ENCODE data around the gene FABP3. TPM values are rescaled to one million over a fixed set of nuclear protein-coding genes. Genes with fewer than 3 reads are reported as not detected.
A peak's percentile ranks its signal among the peaks of the same experiment; 100 is the strongest.

Gene FABP3
- total RNA-seq, 1 donor from 2014 or later = 30.0 TPM

GRCh38 chr1:31412732-31413404 is 40.0 kb upstream of the FABP3 start, which contains the start of gene SERINC2:
SERINC2 (plus strand) TSS chr1:31413213; CDS start chr1:31413266, 53 bp downstream.
- Mint-ChIP-seq H3K4me3 (ENCODE audit: unreplicated experiment) (peak within 1 kb of the TSS; percentile 90), H3K4me1 (ENCODE audit: unreplicated experiment) (peaks cover 3% of the 10 kb centered on the region), H3K27ac (ENCODE audit: unreplicated experiment) (peak within 1 kb of the TSS; percentile 38), H3K36me3 (ENCODE audit: unreplicated experiment) (no peaks in the 10 kb centered on the region), H3K27me3 (ENCODE audit: unreplicated experiment) (peaks cover 41% of the 10 kb centered on the region), H3K9me3 (ENCODE audit: unreplicated experiment) (no peaks in the 10 kb centered on the region)
- TF ChIP-seq CTCF (IDR thresholded peaks at IDR 0.05) = no peak
- DNase-seq (ENCODE audit: extremely low spot score, unreplicated experiment) = no peak

DNA sequence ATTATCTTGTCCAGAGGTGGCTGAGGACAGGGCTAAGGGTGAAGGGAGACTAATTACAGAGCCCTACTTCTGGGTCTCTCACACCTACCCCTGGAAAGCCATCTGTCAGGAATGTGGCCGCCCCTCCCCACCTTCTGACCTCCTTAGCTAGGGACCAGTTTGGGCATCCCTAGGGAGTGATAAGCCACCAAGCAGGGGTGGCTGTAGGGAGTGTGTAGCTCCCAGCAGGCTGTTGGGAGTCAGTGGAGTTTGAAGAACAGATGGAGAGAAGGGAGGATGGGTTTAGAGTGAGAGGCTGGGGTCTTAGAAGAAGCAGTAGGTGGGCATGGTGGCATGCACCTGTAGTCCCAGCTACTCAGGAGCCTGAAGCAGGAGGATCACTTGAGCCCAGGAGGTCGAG is 39.3 kb upstream of the FABP3 start:
- peaks cover 3% of the 10 kb centered on the region for H3K4me1 Mint-ChIP-seq (ENCODE audit: unreplicated experiment)
- TF ChIP-seq CTCF (IDR thresholded peaks at IDR 0.05) = no peak

GRCh38 chr1:31410871-31411270 is 38.0 kb upstream of the FABP3 start:
- Mint-ChIP-seq H3K27ac (ENCODE audit: unreplicated experiment) (no peak overlapping the region), H3K4me1 (ENCODE audit: unreplicated experiment) (peaks cover 3% of the 10 kb centered on the region), H3K27me3 (ENCODE audit: unreplicated experiment) (peaks cover 41% of the 10 kb centered on the region), H3K9me3 (ENCODE audit: unreplicated experiment) (no peaks in the 10 kb centered on the region), H3K36me3 (ENCODE audit: unreplicated experiment) (no peaks in the 10 kb centered on the region), H3K4me3 (ENCODE audit: unreplicated experiment) (no peak overlapping the region)
- no peak for DNase-seq (ENCODE audit: extremely low spot score, unreplicated experiment)
- TF ChIP-seq CTCF (IDR thresholded peaks at IDR 0.05) = no peak

More for the DNA sequence above, 39.3 kb upstream of the FABP3 start:
- no peaks in the 10 kb centered on the region for H3K36me3 Mint-ChIP-seq (ENCODE audit: unreplicated experiment)
- DNase-seq (ENCODE audit: extremely low spot score, unreplicated experiment) = no peak
- no peak overlapping the region for H3K27ac Mint-ChIP-seq (ENCODE audit: unreplicated experiment)
- peak overlapping the region; percentile 64 for H3K4me3 Mint-ChIP-seq (ENCODE audit: unreplicated experiment)
- H3K9me3 Mint-ChIP-seq (ENCODE audit: unreplicated experiment) = no peaks in the 10 kb centered on the region
- H3K27me3 Mint-ChIP-seq (ENCODE audit: unreplicated experiment) = peaks cover 41% of the 10 kb centered on the region

GRCh38 chr1:31409946-31410858 is 37.3 kb upstream of the FABP3 start:
- Mint-ChIP-seq H3K9me3 (ENCODE audit: unreplicated experiment) (no peaks in the 10 kb centered on the region), H3K36me3 (ENCODE audit: unreplicated experiment) (no peaks in the 10 kb centered on the region), H3K4me3 (ENCODE audit: unreplicated experiment) (no peak overlapping the region), H3K27ac (ENCODE audit: unreplicated experiment) (no peak overlapping the region), H3K27me3 (ENCODE audit: unreplicated experiment) (peaks cover 39% of the 10 kb centered on the region), H3K4me1 (ENCODE audit: unreplicated experiment) (peaks cover 3% of the 10 kb centered on the region)
- DNase-seq (ENCODE audit: extremely low spot score, unreplicated experiment) = no peak
- no peak for TF ChIP-seq CTCF (IDR thresholded peaks at IDR 0.05)

DNA sequence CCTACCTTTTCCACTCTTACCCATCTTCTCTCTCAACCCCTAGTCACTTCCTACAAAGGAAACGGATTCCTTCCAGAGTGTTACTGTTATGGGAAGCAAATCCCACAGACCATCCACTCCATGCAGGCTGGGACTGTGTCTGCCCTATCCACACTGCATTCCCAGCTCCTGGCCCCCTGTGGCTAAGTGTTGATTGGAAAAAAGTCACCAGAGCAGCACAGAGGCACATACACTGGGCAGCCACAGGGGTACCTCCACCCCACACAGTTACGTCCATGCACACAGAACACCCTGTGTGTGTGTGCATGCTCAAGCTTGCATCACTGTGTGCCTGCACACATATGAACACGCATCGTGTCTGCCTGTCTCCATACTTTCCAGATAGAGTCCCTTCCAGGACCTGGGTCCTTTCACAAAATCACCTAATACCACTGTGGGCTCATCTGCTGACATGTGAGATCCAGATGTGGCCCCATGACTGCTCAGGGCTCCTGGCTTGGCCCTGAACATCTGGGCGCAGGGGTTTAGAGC is 36.0 kb upstream of the FABP3 start:
- H3K4me3 Mint-ChIP-seq (ENCODE audit: unreplicated experiment) = no peak overlapping the region
- no peaks in the 10 kb centered on the region for H3K36me3 Mint-ChIP-seq (ENCODE audit: unreplicated experiment)
- H3K27me3 Mint-ChIP-seq (ENCODE audit: unreplicated experiment) = peaks cover 37% of the 10 kb centered on the region
- no peak for DNase-seq (ENCODE audit: extremely low spot score, unreplicated experiment)
- H3K27ac Mint-ChIP-seq (ENCODE audit: unreplicated experiment) = no peak overlapping the region
- TF ChIP-seq CTCF (IDR thresholded peaks at IDR 0.05) = no peak
- no peaks in the 10 kb centered on the region for H3K9me3 Mint-ChIP-seq (ENCODE audit: unreplicated experiment)
- H3K4me1 Mint-ChIP-seq (ENCODE audit: unreplicated experiment) = peaks cover 3% of the 10 kb centered on the region

All from osteocyte (in vitro differentiated cells).